Left lung (tissue), 10 donors: ENCODE results near the gene C11orf86. TPM values are rescaled to one million over a fixed set of nuclear protein-coding genes. Genes with fewer than 3 reads are reported as not detected.

Experiments used
- ATAC-seq: fragments of 200-7000 bp; cut with Tn5 transposase; one replicate; pipeline ENCODE4 v1.9.1; 2020; ENCODE audit warnings: moderate library complexity
- DNase-seq, 4 donors: peaks; one replicate each; pipeline ENCODE4 v3.0.0-alpha.2; 2013 to 2020
- H3K27ac ChIP-seq, 2 donors: fragments of 200-600 bp; sonication (generic) in 1 of 2; one replicate each; pipeline versions ENCODE4 v1.5.0 to v1.8.0; 2020 to 2021
- H3K27me3 ChIP-seq, 2 donors: fragments of 200-600 bp; sonication (generic) in 1 of 2; one replicate each; pipeline versions ENCODE4 v1.5.0 to v1.8.0; 2020 to 2021
- H3K36me3 ChIP-seq, 2 donors: fragments of 200-600 bp; sonication (generic) in 1 of 2; one replicate each; pipeline versions ENCODE4 v1.5.0 to v1.8.0; 2020 to 2021
- H3K4me1 ChIP-seq, 2 donors: fragments of 200-600 bp; one replicate each; pipeline ENCODE4 v1.8.0; 2021
- H3K4me3 ChIP-seq, 2 donors: fragments of 200-600 bp; sonication (generic) in 1 of 2; one replicate each; pipeline versions ENCODE4 v1.5.0 to v1.8.0; 2020 to 2021; ENCODE audit warnings: mild to moderate bottlenecking in 1 of 2
- H3K9me3 ChIP-seq, 2 donors: fragments of 200-600 bp; sonication (generic) in 1 of 2; one replicate each; pipeline versions ENCODE4 v1.5.0 to v1.8.0; 2020 to 2021
- CTCF ChIP-seq, 2 donors: fragments of 200-600 bp; sonication (generic) in 1 of 2; IDR thresholded peaks; one replicate each; pipeline versions ENCODE4 v1.5.0 to v1.8.0; 2021; ENCODE audit warnings: antibody characterized with exemption in 2 of 2
- intact Hi-C, 2 donors: fragments of 100-400 bp; cut with DNase I; formaldehyde crosslinking; loops; one replicate each; pipeline versions ENCODE4 v1.11.2 to v1.14.2; 2022
- polyA plus RNA-seq, 6 donors: library from polyadenylated mRNA; unstranded; fragments of 120-200 nt; gene quantifications; one replicate each; pipeline ENCODE4 v1.2.1, GENCODE V29; 2013; ENCODE audit not compliant: insufficient read length in 6 of 6
- total RNA-seq, 2 donors: library from RNA; stranded (reverse); fragmentation: NEBNext Ultra II Directional; extraction: Animal tissue kit (Norgen Biotek cat#: 25700); gene quantifications; one replicate each; pipeline ENCODE4 v1.2.1, GENCODE V29; 2021
- donor health status: DM: no; HTN: yes; CAD: no.
- donor health status: DM: no; HTN: no; CAD: no.

C11orf86 gene
- total and polyA plus RNA-seq, 8 donors = not detected

DNA sequence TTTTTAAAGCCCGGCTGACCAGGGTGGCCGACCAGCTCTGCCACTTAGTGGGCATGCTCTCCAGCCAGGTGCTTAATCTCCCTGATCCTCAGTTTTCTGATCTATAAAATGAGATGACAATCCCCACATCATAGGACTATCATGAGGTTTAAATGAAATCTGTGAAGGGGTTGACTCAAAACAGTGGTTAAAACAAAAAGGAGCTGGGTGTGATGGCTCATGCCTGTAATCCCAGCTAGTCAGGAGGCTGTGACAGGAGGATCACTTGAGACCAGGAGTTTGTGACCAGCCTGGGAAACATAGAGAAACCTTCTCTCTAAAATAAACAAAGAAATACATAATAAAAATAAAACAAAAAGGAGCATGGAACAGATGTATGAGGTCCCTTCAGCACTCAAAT is 3.6 kb upstream of the C11orf86 start:
- Histone ChIP-seq H3K4me3 (no peak overlapping the region), H3K27ac (peak overlapping the region; percentile 84 to 91), H3K4me1 (peaks cover 20 to 22% of the 10 kb centered on the region in 2 donors), H3K9me3 (no peaks in the 10 kb centered on the region), H3K36me3 (no peaks in the 10 kb centered on the region), H3K27me3 (peaks cover 0 to 12% of the 10 kb centered on the region in 2 donors)
- DNase-seq (no peak), ATAC-seq (no peak)
- TF ChIP-seq CTCF (IDR thresholded peaks at IDR 0.05) = no peak
- intact Hi-C loops = no loop called here

DNA sequence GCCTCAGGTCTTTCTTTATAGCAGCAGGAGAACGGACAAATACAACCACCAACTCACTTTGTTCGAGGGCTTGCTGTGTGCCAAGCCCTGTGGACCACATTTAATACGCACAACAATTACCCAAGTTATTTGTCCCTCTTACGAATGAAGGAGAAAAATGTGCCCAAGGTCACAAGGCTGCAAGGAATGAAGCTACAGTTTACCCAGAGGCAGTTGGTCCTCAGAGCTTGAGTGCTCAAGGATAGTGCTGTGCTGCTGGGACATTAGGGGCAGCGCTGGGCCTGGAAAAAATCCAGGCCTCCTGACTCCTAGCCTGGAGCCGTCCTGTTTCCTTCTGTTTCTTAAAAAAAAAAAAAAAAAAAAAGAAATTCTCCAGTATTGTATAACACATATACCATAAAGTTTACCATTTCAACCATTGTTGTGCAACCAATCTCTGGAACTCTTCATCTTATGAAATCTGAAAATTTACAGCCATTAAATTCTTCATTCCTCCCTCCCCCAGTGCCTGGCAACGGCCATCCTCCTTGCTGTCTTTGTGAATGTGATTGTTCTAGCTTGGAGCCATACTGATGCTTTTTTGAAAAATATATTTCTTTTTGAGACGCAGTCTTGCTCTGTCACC is 1.0 kb upstream of the C11orf86 start:
- no peak overlapping the region for H3K27ac ChIP-seq
- DNase-seq = no peak
- no peaks in the 10 kb centered on the region for H3K36me3 ChIP-seq
- H3K27me3 ChIP-seq = peaks cover 0 to 13% of the 10 kb centered on the region in 2 donors
- H3K4me3 ChIP-seq = no peak overlapping the region
- peaks cover 0 to 6% of the 10 kb centered on the region in 2 donors for H3K9me3 ChIP-seq
- peaks cover 11 to 16% of the 10 kb centered on the region in 2 donors for H3K4me1 ChIP-seq
- TF ChIP-seq CTCF (IDR thresholded peaks at IDR 0.05) = no peak
- intact Hi-C loops = no loop called here
- ATAC-seq = no peak

DNA sequence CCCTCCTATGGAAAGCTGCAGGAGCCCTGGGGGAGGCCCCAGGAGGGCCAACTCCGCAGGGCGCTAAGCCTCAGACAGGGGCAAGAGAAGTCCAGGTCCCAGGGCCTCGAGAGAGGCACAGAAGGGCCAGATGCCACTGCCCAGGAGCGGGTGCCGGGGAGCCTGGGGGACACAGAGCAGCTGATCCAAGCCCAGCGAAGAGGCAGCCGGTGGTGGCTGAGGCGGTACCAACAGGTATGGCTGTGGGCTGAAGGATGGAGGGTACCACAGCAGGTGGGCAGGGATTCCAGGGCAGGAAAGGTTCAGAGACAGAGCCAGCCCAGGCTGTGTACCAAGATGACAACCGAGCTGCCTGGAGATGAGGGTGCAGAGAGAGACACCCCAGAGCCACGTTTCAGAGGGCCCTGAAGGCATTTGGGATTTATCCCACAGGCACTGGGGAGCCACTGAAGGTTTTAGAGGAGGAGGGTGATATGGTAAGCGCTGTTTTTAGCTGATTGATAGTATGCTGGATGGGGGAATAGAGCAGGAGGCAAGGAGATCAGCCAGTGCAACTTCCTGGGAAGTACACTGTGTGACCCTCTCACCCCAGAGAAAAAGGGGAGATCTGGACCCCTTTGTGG is 412 bp downstream of the C11orf86 start:
- Histone ChIP-seq H3K27ac (no peak overlapping the region), H3K9me3 (peaks cover 0 to 14% of the 10 kb centered on the region in 2 donors), H3K4me3 (no peak overlapping the region), H3K36me3 (no peaks in the 10 kb centered on the region), H3K27me3 (peaks cover 0 to 13% of the 10 kb centered on the region in 2 donors), H3K4me1 (peaks cover 7 to 8% of the 10 kb centered on the region in 2 donors)
- TF ChIP-seq CTCF (IDR thresholded peaks at IDR 0.05) = no peak
- ATAC-seq (no peak), DNase-seq (no peak)
- intact Hi-C loops = no loop called here

DNA sequence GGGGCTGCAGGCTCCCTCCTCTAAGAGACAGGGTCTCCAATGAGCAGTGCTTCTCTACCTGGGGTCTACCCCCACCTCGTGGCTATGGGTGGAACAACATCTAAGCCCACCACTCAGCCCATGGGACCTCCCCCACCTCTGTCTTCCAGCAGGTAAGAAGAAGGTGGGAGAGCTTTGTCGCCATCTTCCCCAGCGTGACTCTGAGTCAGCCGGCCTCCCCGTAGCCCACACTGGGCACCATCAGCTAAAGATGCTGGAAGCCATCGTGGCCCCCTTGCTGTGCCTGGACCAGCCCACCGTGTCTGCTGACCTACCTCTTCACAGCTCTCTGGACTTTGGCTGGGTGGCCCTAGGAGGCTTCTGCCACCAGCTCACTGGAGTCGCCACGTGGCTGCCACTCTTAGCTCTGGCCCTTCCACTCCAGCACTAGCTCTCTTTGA is 944 bp downstream of the C11orf86 start:
- DNase-seq = peak in 1 of 4 donors; percentile 20
- H3K4me3 ChIP-seq = no peak overlapping the region

More for the DNA sequence above, 944 bp downstream of the C11orf86 start:
- Histone ChIP-seq H3K9me3 (peaks cover 0 to 14% of the 10 kb centered on the region in 2 donors), H3K4me1 (peaks cover 3 to 6% of the 10 kb centered on the region in 2 donors), H3K27ac (no peak overlapping the region), H3K27me3 (peaks cover 0 to 13% of the 10 kb centered on the region in 2 donors), H3K36me3 (no peaks in the 10 kb centered on the region)
- intact Hi-C loops = no loop called here
- peak; percentile 23 to 28 for TF ChIP-seq CTCF (IDR thresholded peaks at IDR 0.05)
- peak; percentile 13 for ATAC-seq
